KG1 (cell line): Measurements from ENCODE around the gene UNC13B.
"Not testable (repeated sequence)": the region's sequence is repeated elsewhere in the genome, so short reads cannot be mapped to it uniquely, and the experiment has no call there.

ENCODE experiments used
- DNase-seq: peaks from one replicate; lab custom pipeline; 2025; lab: John Stamatoyannopoulos, UW

UNC13B gene

DNA sequence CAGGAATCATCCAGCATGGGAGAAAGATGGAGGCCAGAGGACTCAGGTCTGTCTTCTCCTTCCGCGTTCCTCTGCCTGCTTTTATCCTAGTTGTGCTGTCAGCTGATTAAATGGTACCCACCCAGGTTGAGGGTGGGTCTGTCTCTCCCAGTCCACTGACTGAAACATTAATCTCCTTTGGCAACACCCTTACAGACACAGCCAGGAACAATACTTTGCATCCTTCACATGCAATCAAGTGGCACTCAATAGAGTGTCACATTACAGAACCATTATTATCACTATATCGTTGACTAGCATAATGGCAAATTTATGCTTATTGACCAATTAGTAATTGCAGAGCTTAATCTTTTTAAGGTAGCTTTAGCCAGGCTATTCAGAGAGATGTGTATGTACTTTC, 64.8 kb downstream of the UNC13B start:
- no peak for DNase-seq

DNA sequence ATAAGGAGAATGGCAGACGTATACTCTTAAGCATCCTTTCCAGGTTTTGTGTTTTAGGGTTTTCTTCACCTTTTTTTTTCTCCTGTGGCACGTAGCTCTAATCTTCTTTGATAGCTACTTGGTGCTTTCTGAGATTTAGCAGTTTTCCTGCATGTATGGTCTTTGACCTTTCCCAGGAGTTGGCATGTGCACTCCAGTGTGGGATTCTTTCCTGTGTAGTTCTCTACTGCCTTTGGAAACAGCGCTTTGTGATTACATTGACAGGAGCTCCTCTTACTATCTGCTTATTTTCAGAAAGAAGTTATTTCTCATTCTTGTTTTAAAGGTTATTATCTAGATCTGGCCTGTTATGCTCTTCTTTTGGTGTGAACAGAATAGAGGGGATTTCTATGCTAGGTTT, 65.5 kb downstream of the UNC13B start:
- no peak for DNase-seq

DNA sequence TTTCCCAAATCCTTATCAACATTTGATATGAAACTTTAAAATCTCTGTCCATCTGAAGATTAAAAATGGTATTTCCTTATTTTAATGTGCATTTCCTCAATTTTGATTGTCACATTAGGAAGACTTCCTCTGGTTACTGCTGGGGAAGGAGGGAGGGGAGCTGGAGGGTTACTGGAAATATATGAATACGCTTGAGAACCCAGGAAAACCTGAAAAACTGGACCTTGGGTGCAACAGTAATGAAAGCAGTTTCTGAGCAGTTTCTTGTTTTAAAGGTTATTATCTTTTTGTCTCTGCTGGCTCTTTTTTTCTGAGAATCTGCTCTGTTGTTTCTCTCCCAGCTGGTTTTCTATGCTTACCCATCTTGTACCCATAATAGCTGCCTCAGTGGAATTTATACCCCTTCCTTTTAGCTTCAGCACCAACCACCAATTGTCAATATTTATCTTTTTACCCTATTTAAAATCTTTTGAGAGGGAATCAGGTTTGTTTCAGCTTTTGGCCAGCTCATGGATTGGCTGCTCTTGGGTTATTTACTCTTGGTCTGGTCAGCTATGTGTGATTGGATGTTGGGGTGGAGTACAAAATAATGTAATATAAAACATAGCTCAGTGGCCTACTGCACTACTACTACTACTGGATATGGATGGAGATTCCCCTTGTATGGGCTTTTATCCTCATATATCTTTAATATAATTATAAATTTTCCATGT, 67.4 kb downstream of the UNC13B start:
- no peak for DNase-seq

DNA sequence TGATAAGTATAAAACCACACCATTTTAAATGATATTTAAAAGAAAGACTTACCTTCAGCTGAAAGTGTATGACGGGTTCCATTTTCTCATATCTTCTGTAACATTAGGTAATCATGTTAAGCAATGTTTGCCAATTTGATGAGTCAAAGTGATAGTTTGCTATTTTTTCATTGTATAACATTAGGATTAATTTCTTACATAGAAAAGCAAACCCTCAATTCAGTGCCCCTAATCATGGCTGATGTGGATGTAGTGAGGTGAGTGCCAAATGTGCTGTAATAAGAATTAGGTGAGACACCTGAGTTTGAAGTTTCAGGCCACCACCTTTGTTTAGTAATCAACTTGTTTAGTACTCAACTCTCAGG, 68.0 kb downstream of the UNC13B start:
- DNase-seq = no peak

DNA sequence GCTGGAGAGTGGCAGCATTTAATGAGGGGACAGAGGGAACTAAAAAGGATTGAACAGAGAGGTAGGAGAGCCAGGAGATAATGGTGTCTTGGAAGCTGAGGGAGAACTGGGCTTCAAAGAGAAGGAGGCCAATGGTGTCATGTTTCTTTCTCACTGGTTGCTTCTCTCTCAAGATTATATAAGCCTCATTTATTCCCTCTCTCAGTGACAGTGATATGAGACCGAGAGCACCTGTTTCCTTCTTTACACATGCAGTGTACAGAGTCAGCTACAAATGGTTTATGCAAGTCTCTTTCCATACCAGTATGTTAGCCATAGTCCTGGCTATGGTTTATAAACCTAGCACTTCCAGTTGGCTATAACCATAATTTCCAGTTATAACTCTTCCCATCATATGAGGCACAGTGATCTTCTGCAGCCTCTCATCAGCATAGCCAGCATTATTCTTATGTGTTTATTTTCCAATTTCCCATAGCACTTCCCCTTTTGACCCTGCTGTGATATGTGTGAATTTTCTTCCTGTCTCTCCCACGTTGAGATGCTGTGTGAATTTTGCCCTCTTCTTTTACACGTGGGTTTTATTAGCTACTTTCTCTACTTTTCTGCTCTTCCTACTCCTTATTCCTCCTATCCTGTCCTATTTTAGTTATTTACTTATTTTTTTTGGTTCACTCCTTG, 71.2 kb downstream of the UNC13B start:
- DNase-seq = no peak

DNA sequence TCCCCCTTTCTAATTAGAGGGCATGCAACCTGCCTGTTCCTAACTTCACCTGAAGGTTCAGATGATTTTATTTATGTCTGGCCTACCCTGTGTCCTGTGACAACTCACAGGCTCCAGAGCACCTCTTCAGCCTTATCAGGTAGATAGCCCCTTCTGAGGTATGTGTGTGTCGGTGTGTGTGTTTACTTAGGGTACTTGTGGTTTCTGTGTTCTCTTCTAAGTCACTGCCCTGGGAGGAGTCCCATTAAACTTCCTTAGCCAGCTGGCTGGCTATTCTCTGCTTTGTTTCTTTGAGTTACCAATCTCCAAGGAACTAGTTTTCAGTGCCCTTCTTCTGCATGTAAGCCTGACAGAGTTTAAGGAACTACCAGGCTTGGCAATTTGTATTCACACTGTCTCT, 74.9 kb downstream of the UNC13B start:
- DNase-seq = no peak

DNA sequence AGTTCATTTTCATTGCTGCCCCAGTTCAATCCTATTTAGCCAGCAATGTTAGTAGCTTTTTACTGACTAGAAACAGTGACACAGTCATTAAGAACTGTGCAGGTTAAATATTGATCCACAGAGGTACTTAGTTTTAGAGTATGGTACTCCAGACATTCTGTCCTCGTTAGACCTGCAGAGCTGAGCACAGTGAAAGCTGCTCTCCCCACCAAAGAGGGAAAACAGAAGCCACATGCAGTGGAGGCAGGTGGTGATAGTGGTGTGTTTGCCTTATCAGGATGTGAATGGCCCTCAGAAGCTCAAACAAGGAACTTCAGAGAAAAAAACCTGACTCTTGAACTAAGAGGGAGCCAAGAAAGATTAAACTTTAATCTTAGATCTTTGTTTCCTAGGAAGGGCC, 75.5 kb downstream of the UNC13B start:
- no peak for DNase-seq

DNA sequence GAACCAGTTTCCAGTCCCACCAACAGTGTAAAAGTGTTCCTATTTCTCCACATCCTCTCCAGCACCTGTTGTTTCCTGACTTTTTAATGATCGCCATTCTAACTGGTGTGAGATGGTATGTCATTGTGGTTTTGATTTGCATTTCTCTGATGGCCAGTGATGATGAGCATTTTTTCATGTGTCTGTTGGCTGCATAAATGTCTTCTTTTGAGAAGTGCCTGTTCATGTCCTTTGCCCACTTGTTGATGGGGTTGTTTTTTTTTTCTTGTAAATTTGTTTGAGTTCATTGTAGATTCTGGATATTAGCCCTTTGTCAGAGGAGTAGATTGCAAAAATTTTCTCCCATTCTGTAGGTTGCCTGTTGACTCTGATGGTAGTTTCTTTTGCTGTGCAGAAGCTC, 84.1 kb downstream of the UNC13B start:
- not testable (repeated sequence) for DNase-seq

DNA sequence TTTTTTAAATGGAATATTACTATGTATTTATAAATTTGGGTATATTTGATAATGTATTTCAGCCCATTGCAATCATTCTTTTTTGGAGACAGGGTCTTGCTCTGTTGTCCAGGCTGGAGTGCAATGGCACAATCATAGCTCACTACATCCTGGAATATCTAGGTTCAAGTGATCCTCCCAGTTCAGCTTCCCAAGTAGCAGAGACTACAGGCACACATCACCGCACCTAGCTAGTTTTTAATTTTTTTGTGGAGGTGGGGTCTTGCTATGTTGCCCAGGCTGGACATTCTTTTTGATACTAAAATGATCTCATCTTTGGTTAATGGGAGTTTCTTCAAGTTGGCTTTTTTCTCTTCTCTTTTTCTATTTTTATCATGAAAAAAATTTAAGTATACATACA, 91.3 kb downstream of the UNC13B start:
- no peak for DNase-seq

DNA sequence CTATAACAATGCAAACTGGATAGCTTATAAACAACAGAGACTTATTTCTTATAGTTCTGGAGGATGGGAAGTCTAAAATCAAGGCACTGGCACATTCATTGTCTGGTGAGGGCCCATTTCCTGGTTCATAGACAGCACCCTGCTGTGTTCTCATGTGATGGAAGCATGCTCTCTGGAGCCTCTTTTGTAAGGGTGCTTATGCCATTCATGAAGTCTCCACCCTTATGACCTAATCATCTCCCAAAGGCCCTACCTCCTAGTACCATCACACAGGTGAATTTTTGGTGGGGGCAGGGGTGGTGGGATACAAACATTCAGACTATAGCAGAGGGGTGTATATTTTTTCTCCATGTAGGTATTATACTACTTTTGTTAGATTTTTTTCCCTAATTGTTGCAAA, 92.4 kb downstream of the UNC13B start:
- DNase-seq = no peak

DNA sequence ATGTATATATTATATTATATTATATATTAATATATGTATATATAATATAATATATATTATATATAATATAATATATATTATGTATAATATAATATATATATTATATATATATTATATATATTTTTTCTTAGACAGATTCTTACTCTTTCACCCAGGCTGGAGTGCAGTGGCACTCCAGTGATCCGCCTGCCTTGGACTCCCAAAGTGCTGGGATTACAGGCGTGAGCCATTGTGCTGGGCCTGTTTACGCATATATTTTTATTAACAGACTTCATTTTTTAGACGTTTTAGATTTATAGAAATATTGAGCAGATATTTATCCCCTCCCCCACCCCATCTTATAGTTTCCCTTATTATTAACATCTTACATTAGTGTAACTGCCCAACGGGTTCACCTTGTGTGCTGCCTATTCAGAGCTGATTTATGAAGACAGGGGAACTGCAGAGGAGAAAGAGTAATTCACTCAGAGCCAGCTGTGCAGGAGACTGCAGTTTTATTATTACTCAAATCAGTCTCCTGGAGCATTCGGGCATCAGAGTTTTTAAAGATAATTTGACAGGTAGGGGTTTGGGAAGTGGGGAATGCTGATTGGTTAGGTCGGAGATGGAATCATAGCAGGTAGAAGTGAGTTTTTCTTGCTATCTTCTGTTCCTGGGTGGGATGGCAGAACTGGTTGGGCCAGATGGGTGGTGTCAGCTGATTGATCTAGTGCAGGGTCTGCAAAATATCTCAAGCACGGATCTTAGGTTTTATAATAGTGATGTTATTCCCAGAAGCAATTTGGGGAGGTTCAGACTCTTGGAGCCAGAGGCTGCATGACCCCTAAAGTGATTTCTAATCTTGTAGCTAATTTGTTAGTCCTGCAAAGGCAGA, 93.4 kb downstream of the UNC13B start:
- no peak for DNase-seq

DNA sequence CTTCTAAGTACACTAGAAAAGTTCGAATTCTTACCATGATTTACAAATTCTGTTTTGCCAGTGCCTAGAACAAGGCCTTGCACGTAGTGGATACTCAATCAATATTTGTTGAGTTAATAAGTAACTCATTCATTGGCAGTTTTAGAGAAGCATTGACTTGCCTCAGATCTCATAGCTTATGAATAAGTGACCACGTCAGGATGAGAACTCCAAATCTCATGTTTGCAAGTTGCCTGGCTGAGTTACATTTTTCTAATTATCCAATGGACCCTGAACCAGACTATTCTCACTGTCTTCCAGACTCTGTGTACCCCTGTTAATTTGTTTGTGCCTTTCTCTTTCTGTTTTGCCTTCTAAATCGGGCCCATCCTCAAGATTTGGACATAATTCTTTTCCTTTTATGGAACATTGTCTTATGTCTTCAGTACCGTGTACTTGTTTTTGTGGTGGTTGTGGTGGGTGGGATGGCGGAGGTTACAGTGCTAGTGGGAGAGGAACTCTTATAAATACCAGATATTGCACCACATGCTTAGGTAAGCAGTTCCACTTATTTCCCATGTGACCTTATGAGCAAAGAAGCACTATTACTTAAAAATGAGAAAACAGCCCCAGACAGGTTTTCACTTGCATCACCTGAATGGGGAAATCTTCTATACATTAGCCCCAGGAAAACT, 96.3 kb downstream of the UNC13B start:
- DNase-seq = no peak

DNA sequence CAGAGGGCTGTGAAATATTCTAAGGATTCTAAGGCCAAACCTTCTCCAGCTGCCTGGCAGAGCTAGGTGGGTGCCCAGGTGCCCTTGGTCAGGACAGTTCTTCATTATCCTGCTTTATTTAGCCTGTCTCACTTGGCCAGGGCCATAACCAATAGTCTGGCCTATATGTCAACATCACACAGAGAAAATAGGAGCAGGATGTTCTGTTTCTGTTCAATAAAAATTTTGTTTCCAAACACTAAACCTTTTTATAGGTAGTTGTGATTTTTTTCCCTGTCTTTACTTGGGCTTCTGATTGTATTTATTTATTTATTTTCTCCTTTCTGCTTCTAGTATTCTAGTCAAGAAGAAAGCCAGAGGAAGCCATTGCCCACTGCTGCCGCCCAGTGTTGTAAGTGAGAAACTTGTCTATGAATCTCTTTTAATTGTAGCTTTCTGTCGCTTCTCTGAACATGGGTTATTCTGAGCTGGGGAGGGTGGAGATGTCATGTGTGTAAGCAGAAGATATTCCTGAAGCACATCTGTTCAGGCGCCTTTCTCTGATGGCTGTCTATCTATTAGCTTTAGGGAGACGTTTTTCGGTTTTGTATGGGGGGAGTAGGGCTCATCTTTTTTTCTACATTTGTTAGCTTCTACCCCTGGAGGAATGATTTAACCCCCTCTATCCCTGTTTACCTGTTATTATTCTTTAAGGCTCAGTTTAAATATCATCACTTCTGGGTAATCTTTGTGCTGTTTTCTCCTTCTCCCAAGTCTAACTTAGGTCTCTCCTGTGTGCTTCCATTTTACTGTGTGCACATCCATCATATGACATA, 97.1 kb downstream of the UNC13B start:
- peak; percentile 8 for DNase-seq

DNA sequence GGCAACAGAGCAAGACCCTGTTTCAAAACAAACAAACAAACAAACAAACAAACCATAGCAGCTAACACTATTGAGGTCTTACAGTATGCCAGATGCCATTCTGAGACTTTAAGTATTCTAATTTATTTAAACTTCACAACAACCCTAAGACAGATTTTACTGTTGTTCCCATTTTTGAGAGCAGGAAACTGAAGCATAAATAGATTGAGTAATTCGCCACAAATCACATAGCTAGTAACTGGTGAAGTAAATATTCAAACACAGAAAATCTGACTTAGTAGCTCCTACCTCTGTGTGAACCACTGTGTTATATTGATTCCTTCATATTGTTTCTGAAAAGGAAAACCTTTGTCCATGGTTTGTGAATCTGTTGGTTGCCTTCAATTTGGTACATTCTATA, 98.4 kb downstream of the UNC13B start:
- no peak for DNase-seq

DNA sequence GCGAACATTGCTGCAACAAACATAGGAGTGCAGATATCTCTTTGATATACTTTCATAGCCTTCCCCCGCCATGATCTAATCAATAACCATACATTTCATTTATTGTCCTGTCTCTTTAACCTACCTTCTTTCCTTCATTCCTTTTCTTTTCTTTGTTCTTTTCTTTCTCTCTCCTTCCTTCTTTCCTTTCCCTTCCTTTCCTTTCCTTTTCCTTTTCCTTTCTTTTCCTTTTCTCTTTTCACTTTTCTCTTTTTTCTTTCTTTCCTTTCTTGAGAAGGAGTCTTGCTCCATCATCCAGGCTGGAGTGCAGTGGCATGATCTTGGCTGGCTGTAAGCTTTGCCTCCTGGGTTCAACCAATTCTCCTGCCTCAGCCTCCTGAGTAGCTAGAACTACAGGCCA, 100.3 kb downstream of the UNC13B start:
- no peak for DNase-seq

DNA sequence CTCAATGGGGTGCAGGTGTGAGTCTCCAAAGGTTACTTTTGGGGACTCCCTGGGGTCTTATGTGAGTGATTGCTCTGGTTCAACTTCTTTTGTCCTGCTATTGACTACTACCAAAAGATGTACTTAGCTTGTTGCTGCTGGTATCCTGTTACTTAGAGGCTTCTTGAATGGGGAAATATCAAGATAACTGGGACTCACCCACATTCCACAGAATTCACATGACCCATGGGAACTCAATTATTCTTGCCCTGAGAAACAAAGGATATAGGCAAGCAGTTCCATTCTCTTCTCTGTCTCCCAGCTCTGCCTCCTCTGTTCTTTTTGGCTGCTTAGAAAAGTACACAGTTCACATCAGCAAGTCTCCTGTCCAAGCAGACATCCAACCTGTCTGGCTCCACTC, 105.9 kb downstream of the UNC13B start:
- no peak for DNase-seq

DNA sequence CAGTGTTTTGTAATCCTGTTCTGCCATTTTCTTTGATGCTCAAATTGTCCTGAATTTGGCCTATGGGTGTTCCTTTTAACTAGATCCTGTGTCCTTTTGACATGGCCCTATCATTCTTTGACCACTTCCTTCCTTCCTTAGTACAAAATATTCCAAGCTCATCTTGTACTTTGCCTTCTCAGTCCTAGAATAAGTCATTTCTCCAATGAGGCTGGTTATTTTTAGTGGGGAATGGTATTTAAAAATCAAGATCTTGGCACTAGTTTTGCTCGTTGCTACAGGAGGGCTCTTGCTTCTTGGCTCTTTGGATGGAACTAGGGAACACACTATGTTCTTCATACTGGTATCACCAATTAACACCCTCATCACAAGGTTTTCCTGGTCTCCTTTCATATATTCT, 108.1 kb downstream of the UNC13B start:
- no peak for DNase-seq

DNA sequence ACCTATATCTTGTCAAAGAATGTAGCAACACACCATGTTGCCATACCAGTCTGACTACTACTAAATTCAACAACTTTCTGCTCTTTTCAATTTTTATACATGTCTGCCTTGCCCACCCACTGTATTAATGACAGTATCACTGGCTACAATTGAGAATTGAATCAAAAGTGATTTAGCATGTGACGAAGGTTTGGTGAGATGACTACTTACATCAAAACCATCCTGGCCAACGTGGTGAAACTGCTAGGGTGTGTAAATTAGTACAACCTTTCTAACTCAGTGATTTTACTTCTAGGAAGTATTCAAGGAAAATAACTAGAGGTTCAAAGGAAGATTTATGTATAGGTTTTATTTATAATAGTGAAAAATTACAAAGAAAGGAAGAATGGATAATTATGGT, 109.8 kb downstream of the UNC13B start:
- DNase-seq = no peak

DNA sequence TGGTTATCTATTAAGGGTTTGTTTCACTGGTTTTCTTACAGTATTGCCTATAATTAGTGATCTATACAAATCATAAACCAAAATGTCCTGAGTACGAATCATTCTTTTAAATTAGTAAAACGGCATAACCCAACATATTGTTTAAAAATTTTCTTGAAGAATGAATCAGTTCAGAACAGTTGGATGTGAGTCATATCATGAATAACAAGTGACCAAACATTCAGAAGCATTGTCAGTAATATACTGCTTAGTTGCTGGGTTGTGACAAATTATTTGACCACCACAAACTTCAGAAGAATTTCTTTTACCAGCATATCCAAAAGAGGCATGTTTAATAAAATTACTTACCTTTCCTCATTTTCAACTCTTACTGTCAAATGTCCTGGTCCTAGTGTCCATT, 111.2 kb downstream of the UNC13B start:
- no peak for DNase-seq

DNA sequence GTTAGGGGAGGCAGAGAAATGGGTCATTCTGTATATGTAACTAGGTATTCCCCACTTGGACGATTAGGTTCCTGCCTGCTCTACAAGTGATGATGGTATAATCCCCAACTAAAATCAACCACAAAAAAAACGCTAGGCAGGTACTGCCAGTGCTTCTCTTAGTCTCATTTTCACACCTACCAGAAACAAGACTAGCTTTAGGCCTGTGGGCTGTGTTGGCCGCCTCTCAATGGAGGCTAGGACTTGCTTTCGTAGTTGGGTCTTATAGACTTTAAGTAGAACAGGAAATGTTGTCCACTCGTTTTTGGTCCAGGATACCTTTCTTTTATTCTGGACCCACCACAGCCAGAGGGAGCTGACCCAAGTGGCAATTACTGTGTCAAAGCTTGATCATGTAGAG, 111.8 kb downstream of the UNC13B start:
- DNase-seq = no peak

DNA sequence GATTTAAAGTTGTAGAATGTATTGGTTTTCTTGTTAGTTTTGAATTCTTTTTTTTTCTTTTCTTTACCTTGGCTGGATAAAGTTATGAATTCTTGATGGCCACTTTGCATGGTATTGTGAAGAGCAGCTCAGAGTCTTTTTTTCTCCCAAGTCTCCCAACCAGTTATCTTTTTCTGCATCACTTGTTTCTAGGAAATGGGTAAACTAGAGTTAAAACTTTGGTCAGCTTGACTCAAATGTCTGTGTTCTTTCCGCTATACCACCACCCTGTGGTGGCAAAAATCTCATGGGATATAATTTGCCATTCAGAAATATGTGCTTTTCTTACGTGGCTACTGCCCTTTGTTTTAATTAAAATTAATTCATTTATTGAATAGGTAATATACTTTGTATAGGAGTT, 113.2 kb downstream of the UNC13B start:
- DNase-seq = no peak

DNA sequence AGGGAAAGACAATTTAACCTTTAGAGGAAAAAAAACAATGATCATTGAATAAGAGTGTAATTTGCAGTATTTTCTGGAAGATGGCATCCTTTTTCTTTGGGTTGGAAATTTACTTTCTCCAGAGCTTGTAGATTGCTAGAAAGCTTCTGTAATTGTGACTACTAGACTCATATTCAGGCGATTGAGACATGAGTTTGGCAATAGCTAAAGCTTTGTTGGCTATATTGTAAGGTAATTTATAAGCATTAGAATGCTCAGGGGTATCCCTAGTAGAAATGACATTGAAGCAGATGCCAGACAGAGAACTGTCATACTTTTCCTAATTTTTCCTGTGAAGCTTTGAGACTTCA, 115.3 kb downstream of the UNC13B start:
- no peak for DNase-seq
